NCI-H146 (cell line): ENCODE results near the gene NOD1.
"Not testable (repeated sequence)": the region's sequence is repeated elsewhere in the genome, so short reads cannot be mapped to it uniquely, and the experiment has no call there.

ENCODE experiments used
- DNase-seq: peaks from one replicate; lab custom pipeline; 2025; lab: John Stamatoyannopoulos, UW

The NOD1 gene, protein sequence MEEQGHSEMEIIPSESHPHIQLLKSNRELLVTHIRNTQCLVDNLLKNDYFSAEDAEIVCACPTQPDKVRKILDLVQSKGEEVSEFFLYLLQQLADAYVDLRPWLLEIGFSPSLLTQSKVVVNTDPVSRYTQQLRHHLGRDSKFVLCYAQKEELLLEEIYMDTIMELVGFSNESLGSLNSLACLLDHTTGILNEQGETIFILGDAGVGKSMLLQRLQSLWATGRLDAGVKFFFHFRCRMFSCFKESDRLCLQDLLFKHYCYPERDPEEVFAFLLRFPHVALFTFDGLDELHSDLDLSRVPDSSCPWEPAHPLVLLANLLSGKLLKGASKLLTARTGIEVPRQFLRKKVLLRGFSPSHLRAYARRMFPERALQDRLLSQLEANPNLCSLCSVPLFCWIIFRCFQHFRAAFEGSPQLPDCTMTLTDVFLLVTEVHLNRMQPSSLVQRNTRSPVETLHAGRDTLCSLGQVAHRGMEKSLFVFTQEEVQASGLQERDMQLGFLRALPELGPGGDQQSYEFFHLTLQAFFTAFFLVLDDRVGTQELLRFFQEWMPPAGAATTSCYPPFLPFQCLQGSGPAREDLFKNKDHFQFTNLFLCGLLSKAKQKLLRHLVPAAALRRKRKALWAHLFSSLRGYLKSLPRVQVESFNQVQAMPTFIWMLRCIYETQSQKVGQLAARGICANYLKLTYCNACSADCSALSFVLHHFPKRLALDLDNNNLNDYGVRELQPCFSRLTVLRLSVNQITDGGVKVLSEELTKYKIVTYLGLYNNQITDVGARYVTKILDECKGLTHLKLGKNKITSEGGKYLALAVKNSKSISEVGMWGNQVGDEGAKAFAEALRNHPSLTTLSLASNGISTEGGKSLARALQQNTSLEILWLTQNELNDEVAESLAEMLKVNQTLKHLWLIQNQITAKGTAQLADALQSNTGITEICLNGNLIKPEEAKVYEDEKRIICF

DNA sequence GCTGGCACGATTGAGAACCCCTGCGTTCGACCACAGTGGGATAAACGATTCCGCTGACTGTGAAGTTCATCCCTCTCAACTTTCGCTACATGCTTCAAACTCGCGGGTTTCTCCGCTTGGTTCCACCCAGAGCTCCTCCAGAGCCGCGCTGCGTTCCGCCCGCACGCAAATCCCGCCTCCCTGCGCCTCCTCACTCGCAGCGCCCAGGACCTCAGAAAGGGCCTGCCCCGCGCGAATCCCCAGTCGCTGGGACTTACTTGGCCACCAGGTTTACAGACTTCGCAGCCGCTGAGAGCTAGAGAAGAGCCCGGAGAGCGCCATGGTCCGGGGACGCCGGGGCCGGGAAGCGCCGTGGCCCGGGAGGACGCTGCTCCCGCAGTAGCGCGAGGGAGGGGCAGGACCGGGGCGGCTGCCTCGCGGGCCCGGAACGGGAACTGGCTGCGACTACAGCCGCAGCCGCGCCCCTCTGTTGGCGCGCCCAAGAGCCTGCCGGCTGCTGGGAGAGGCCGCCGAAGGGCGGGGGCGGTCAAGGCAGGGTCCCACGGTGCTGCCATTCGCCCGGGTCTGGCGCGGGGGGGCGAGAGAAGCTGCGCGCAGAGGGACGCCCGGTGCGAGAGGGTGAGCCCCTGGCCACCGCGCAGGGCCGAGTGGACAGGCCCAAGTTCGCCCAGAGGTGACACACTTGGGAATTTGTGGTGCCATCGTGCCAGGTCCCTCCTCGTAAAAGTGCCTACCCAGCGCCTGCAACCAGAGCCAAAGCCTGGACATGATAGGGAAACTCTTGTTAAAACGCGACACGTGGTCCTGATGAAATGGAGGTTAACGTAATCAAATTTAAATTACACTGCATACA, at the start of gene NOD1:
Gene NOD1 (minus strand): TSS at position 436 of the 853 bp plus-strand sequence. CDS start 21,863 bp downstream, outside the sequence.
- DNase-seq = peak; percentile 72

DNA sequence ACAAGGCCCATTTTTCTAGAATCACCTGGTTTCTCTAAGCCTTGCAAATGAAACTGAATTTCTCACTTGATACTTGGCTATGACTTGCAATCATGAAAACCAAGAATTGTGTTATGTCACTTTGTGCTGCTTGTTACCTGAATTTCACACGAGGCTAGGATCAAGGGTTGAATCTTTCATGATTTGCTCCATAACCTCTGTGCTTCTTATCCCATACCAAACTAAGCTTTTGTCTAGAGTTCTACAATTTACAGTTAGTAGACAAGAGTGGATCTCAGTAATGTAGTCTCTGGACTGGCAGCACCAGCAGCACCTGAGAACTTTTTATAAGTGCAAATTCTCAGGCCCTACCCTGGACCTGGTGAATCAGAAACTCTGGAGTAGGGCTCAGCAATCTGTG, 48.7 kb upstream of the NOD1 start:
- not testable (repeated sequence) for DNase-seq

DNA sequence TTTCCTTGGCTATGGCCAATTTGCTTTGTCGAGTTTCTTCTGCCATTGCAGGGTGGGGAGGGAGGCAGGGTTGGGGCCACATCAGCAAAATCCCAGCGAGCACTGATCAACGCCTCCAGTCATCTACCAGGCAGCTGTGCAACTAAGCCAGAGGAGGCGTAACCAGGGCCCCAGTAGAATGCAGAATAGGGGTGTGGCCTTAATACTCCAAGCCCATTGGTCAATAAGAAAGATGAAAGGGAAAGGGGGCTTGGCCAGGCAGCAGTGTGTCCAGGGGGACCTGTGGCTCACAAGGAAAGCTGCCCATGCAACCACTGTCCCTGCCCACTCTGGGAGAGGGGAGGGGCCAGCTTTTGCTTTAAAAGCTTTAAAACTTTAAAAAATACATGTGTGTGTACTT, 47.6 kb upstream of the NOD1 start:
- no peak for DNase-seq

DNA sequence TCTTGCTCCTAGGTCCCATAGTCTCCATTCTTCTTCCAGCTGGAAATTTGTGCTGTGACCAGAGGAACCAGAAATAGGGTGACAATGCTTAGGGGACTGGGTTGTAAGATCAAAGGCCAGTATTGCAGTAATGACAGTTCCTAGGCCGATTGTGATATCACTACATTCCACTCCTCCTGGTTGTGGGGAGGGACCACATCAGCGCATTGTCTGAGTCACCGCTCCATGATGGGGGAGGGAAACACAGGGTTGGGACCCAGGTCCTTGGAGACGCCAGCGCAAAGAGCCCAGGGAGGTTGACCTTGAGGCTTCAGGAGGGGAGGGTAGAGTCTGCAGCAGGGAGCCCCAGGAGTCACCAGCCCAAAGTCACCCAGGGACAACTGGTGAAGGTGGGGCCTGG, 46.8 kb upstream of the NOD1 start:
- no peak for DNase-seq

DNA sequence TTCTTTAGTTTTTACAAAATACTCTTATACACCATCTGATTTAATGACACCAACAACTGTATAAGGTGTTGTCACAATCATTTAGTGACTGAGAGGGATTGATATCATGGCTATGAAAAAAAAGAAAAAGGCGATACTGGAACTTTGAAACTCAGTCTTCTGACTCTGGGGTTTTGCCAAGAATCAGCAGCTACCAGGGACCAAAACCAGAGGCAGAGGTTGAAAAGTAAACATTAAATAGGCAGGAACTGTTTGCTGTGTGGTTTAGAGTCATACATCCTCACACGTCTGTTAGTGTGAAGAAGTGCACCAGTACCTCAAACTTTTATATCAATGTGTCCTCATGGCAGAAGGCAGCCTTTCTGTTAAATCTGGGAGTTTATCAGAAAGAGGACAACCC, 46.0 kb upstream of the NOD1 start:
- DNase-seq = no peak

DNA sequence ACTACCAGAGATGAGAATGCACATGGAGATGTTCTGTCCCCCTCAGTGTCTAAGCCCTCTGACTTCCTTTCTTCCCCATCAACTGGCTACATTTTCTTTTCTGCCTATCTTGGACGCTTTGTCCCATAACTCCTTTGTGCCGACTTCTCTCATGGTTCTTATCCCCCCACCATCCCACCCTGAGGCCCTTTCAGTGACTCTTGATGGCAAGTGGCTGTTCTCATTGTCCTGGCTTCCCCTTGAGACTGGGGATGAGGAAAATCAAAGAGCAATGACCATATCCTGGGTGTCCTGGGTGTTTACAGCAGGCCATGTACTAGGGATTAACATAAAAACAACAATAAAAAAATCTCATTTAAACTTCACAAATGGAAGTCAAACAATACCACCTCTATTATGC, 44.9 kb upstream of the NOD1 start:
- no peak for DNase-seq

DNA sequence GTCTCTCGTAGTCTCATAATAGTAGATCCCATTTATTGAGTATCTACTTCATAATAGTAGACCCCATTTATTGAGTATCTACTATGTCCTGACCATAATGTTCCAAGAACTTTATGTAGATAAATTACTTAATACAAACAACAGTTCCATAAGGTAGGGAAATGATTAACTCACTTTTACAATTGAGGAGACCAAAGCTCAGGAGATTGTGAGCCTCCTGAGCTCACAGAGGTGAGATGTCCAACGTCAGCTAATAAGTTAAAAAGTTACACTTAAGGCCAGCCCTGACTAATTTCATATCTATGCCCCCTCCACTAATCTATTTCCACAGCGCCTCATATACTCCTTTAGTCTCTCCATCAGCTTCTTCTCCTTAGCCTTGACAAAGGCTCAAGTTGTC, 43.6 kb upstream of the NOD1 start:
- no peak for DNase-seq

DNA sequence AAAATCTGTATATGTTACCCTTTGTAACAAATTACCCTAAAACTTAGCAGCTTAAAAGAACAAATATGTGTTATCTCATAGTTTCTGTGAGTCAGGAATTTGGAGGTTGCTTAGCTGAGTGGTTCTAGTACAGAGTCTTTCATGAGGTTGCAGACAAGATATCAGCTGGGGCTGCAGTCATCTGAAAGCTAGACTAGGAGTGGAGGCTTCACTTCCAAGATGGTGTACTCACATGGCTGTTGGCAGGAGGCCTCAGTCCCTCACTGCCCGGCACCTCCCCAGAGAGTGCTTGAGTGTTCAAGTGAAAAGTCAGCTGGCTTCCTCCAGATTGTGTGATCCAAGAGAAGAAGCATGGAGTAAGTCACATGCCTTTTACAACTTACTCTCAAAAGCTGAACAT, 42.9 kb upstream of the NOD1 start:
- DNase-seq = no peak

DNA sequence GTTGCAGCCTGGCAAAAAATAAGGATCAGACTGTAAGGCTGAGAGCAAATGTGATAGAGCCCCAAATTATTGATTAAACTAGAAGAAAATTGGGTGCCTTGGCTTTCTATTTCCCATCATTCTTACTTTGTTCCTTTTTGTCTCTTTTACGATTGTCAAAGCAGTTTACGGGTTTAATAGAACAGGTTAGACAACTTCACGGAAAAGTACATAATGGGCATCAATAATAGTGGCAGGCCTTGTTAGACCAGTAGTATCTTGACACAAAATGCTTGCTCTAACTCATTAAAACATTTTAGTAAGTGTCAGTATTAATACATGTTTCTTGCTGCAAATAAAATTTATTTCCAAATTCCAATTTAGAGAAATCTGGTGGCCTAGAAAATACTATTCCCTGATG, 40.5 kb upstream of the NOD1 start:
- no peak for DNase-seq

DNA sequence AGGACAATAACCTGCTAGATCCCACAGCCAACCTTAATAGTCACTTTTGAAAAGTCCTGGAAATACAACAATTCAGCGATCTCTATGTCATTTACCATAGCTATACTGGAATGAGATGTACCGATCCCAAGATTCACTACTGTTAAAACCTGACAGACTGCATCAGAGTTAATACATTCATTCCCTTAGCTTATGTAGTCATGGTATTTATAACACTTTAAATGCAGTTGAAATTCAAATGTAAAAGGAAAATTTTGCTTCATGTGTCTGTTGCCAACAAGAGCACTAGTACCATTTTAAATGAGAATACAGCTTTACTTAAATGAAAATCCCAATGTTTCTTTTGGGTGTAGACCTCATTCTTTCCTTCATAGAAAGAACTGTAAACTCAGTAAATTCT, 37.2 kb upstream of the NOD1 start:
- DNase-seq = no peak

DNA sequence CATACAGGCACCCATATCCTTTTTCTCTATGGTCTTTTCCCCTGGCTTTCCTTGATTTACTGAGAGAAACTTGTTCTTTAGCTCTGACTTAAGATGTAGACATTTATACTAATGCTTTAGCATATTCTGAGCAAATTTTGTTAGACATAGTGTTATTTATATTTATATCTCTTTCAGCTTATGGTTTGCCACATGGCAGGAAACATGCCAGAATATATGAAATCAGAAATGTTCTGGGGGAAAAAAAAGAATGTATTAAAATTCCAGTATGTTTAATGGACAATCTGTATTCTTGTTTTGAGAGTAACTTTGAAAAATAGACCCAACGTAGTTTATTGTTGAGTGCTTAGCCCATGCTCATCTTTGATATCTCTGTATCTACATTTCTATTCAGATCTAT, 36.2 kb upstream of the NOD1 start:
- no peak for DNase-seq

DNA sequence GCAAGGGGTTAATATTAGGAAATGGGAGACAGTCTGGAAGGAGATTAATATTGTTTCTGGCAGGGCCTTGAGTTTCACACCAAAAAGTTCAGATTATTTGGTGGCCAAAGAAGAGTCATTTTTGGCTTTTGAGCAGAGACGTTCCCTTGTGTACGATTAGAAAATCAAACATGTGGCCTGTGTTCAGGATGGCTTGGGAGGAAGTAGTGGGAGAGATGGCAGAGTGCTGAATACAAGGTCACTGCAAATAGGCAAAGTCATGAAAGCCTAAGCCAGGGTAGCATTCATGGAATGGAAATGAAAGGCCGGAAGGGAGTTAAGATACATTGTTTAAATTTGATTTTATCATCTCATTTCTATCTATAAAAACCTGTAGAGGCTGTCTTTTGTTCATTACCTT, 35.6 kb upstream of the NOD1 start:
- no peak for DNase-seq

DNA sequence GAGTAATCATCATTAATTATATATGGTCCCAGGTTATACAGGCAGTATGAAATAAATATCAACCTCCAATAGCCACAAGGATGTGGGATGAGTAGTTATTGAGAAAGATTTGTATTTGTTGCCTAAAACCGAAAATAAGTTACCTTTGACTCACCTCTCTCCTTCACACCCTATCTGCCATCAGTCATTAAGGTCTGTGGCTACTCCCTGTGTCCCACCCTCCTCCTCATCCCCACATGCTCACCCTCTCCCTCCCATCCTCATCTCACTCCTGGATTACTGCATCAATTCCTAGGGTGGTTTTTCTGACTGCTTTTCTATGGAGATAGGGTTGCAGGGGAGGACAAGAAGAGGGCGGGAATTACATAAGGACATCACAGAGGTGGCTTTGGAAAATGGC, 35.2 kb upstream of the NOD1 start:
- DNase-seq = no peak

DNA sequence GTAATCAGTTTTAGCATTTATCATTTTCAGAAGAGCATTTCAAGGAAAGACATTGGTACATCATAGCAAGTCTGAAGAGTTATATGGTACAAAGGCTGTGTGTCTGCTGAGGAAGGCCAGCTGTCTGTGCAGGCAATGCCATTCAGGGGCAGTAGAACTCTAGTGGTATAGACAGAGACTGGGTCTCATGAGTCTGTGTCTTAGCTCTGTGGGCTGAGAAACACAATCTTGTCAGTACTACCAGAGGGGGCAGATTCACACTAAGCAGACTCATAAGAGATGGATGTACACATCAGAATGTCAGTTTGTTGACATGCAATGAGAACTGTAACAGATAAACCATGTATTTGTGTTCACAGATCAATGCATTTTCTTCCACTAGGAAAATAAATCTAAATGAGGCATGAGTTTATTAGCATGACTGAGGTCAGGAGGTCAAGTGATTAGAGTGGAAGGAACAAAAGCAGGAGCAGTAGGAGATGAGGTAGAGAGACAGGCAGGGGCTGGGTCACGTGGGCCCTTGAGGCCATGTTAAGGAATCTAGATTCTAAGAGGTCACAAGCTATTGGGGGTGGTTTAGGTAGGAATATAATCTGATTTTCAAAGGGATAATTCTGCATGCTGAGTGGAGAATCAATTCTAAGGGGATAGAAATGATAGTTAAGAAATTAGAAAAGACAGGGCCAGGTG, 33.5 kb upstream of the NOD1 start:
- peak; percentile 4 for DNase-seq

DNA sequence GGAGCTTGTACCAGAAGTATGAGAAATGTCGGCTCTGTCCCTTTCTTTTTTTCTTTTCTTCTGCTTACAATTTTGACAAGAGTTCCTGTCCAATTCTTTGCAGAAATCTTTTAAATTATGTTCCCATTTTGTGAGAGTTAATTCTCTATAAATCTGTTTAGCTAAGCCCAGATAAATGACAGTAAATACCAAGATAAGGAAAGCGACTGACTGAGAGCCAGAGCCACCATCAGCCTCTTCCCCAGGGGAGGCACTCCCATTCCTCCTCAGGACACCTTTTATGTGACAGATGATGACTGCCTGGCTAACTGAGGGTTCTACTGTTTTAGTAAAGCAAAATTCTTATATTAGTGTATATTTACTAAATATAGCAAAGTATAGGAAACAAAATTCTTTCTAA, 32.9 kb upstream of the NOD1 start:
- DNase-seq = no peak

DNA sequence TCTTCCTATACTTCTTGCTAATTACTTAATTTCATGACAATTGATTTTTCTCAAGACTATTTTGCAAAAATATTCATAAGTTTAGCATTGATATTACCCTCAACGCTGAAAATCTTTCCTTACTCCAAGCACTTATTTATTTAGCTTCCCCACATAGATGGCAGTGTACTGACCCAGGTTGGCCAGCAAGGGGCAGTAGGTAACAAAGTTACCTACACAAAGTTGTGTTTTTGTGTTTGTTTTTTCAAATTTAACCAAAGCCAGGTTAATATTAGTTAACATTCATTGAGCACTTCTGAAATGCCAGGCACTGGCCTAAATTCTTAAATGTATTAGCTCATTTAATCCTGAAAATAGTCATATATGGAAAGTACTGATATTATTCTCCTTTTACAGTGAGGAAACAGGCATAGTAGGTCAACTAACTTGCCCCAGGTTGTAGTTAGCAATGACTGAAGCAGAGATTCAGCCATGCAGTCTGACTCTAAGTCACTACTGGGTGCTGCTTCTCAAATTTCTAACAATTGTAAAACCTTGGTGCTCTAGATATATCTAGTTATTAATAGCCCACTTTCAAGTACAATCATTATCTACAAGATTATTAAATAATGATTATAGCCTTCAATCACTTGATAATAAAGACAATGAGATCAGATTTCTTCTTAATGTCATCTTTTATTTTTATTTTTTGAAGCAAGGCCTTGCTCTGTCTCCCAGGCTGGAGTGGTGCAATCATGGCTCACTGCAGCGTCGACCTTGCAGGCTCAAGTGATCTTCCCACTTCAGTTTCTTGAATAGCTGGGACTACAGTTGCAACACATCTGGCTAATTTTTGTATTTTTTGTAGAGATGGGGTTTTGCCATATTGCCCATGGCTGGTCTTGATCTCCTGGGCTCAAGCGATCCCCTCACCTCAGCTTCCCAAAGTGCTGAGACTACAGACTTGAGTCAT, 31.8 kb upstream of the NOD1 start:
- peak; percentile 23 for DNase-seq

DNA sequence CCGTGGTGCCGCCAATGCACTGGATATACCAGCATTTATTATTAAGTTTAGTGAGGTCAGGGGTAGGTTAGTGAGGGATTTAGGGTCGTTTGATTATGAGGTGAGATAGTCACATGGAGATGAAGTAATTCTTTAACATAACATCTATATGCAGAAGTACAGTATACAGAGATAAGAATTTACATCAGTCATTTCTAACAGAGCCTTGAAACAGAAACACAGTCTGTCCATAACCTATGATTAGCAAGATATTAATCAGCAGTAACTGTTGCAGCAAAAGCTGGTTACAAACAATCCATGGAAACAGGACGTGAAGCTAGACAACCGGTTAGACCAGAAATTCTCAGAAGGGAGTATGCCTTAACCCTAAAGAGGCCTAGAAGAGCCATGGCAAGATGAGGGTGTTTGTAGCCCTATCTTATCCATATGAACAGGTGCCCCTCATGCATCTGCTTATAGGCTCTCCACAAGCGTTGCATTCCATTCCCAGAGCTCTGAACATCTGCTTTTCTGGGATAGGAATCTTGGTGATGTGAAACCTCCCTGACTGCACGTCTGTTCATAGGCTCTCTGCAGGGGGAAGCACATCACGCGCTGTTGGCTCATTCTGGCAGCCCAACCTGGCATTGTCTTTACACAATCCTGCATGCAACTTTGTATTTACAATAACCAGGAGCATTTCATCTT, 30.7 kb upstream of the NOD1 start:
- not testable (repeated sequence) for DNase-seq

DNA sequence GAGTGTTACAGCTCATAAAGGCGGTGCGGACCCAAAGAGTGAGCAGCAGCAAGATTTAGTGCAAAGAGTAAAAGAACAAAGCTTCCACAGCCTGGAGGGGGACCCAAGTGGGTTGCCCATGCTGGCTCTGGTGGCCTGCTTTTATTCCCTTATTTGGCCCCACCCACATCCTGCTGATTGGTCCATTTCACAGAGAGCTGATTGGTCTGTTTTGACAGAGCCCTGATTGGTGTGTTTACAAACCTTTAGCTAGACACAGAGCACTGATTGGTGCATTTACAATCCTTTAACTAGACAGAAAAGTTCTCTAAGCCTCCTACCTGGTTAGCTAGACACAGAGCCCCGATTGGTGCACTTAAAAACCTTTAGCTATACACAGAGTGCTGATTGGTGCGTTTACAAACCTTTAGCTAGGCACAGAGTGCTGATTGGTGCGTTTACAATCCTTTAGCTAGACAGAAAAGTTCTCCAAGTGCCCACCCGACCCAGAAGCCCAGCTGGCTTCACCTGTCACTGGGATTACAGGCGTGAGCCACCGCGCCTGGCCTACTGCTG, 28.8 kb upstream of the NOD1 start:
- DNase-seq = not testable (repeated sequence)

DNA sequence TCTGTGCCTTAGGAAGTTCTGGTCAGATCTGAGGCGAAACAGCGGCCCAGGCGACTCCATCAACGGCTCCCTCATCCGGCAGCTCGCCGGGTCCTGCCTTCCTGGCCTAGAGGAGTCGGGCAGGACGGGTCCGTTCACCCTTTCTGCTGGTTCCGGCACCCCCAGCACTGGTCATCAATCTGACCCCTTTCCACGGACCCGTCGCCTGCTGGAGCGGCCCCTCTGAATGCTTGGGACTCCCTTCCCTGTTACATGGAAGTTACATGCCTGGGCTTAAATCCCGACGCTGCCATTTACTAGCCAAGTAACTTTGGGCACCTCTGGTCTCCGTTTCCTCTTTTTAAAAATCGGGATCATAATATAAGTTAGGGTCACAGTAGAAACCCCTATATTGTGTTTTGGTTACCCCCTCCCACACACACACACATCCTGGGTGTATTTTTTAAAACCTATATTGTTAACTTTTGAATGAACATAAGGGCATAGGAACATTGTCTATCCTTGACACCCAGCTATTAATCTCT, 26.7 kb upstream of the NOD1 start:
- DNase-seq = no peak
